Neuronal stem cell (in vitro differentiated cells): ENCODE measurements around the gene RNF38.
A peak's percentile ranks its signal among the peaks of the same experiment; 100 is the strongest.
"Not testable (repeated sequence)": the region's sequence is repeated elsewhere in the genome, so short reads cannot be mapped to it uniquely, and the experiment has no call there.

ENCODE experiments used
- DNase-seq: peaks from one replicate; pipeline ENCODE4 v3.0.0-alpha.2; 2013; ENCODE audit warnings: low spot score
- H2AFZ ChIP-seq: one replicate; pipeline ENCODE4 v1.6.1; 2013; ENCODE audit warnings: mild to moderate bottlenecking, low read length, inconsistent platforms
- H2AK5ac ChIP-seq: 2 replicates; pipeline ENCODE4 v1.6.1; 2013; ENCODE audit warnings: low read depth, mild to moderate bottlenecking, inconsistent platforms, low read length, moderate library complexity, mixed read lengths
- H2BK120ac ChIP-seq: 2 replicates; pipeline ENCODE4 v1.6.1; 2013; ENCODE audit warnings: low read depth, mild to moderate bottlenecking, inconsistent platforms, low read length, moderate library complexity, mixed read lengths
- H2BK12ac ChIP-seq: one replicate; pipeline ENCODE4 v1.6.1; 2013; ENCODE audit warnings: low read length, inconsistent platforms
- H2BK15ac ChIP-seq: 2 replicates; pipeline ENCODE4 v1.6.1; 2013; ENCODE audit warnings: mild to moderate bottlenecking, low read length, inconsistent platforms, mixed read lengths
- H2BK5ac ChIP-seq: one replicate; pipeline ENCODE4 v1.6.1; 2013; ENCODE audit warnings: inconsistent platforms, mild to moderate bottlenecking, low read length, moderate library complexity
- H3K14ac ChIP-seq: one replicate; pipeline ENCODE4 v1.6.1; 2013; ENCODE audit warnings: low read length, inconsistent platforms
- H3K18ac ChIP-seq: 2 replicates; pipeline ENCODE4 v1.6.1; 2013; ENCODE audit warnings: low read length, inconsistent platforms
- H3K23ac ChIP-seq: 2 replicates; pipeline ENCODE4 v1.6.1; 2013; ENCODE audit warnings: low read depth, mild to moderate bottlenecking, mixed read lengths, low read length, inconsistent platforms; ENCODE audit not compliant: poor library complexity
- H3K27ac ChIP-seq: replicated peaks from 3 replicates; pipeline ENCODE4 v1.5.1; 2013; ENCODE audit warnings: low read length, inconsistent platforms
- H3K27me3 ChIP-seq, 3 experiments: 2 replicates each; pipeline ENCODE4 v1.6.1; 2013; ENCODE audit warnings: low read length in 3 of 3, mild to moderate bottlenecking in 2 of 3, inconsistent platforms in 1 of 3, low read depth in 1 of 3, mixed read lengths in 1 of 3, moderate library complexity in 1 of 3; ENCODE audit not compliant: control insufficient read depth in 3 of 3, insufficient read depth in 3 of 3
- H3K36me3 ChIP-seq, 2 donors: replicated peaks in 1 of 2; 2 replicates each; pipeline ENCODE4 v1.6.1; 2013; ENCODE audit warnings: low read length in 2 of 2; ENCODE audit not compliant: control insufficient read depth in 2 of 2, insufficient read depth in 2 of 2
- H3K4ac ChIP-seq: 2 replicates; pipeline ENCODE4 v1.6.1; 2013; ENCODE audit warnings: inconsistent platforms, mild to moderate bottlenecking, low read length, moderate library complexity
- H3K4me1 ChIP-seq, 2 donors: 1 replicate in 1 of 2; 2 replicates in 1 of 2; pipeline ENCODE4 v1.6.1; 2013; ENCODE audit warnings: low read length in 2 of 2, low read depth in 1 of 2; ENCODE audit not compliant: control insufficient read depth in 2 of 2, insufficient read depth in 1 of 2
- H3K4me2 ChIP-seq: one replicate; pipeline ENCODE4 v1.6.1; 2013; ENCODE audit warnings: mild to moderate bottlenecking, low read length, inconsistent platforms; ENCODE audit not compliant: insufficient read depth, poor library complexity, severe bottlenecking
- H3K4me3 ChIP-seq, 2 donors: 2 replicates each; pipeline ENCODE4 v1.5.1; 2013; ENCODE audit warnings: low read length in 2 of 2, mild to moderate bottlenecking in 2 of 2, inconsistent platforms in 1 of 2, moderate library complexity in 1 of 2
- H3K79me1 ChIP-seq: one replicate; pipeline ENCODE4 v1.6.1; 2013; ENCODE audit warnings: low read depth, mild to moderate bottlenecking, inconsistent platforms, low read length, moderate library complexity
- H3K9ac ChIP-seq: one replicate; pipeline ENCODE4 v1.6.1; 2013; ENCODE audit warnings: mild to moderate bottlenecking, low read depth, low read length, inconsistent platforms; ENCODE audit not compliant: poor library complexity
- H3K9me3 ChIP-seq, 2 donors: replicated peaks in 1 of 2; 2 replicates each; pipeline versions ENCODE3 to v1.6.1; 2013; ENCODE audit warnings: low read length in 2 of 2, mild to moderate bottlenecking in 2 of 2, inconsistent platforms in 1 of 2, low read depth in 1 of 2, mixed read lengths in 1 of 2, moderate library complexity in 1 of 2; ENCODE audit not compliant: control insufficient read depth in 2 of 2, insufficient read depth in 1 of 2
- H4K8ac ChIP-seq: one replicate; pipeline ENCODE4 v1.6.1; 2013; ENCODE audit warnings: low read depth, mild to moderate bottlenecking, inconsistent platforms, low read length, moderate library complexity
- H4K91ac ChIP-seq: one replicate; pipeline ENCODE4 v1.6.1; 2013; ENCODE audit warnings: low read length, low read depth, mild to moderate bottlenecking, inconsistent platforms; ENCODE audit not compliant: poor library complexity
- WGBS, 2 donors: extraction: QIAGEN DNeasy Blood & Tissue Kit; methylation state at CpG; one replicate each; pipeline ENCODE4 v1.1.7; 2013; ENCODE audit warnings: missing lambda C conversion rate in 2 of 2, mixed read lengths in 1 of 2; ENCODE audit not compliant: insufficient read length in 2 of 2, insufficient replicate concordance in 1 of 2; ENCODE audit errors: extremely low coverage in 2 of 2; 5-methylcytosine and 5-hydroxymethylcytosine counted together

Gene RNF38

GRCh38 chr9:36315283-36315682, 84.8 kb downstream of the RNF38 start:
- no peak overlapping the region for H3K4me3 ChIP-seq
- H3K4me2 ChIP-seq, result no peak overlapping the region
- H2BK12ac ChIP-seq, result no peak overlapping the region
- no peak overlapping the region for H2BK15ac ChIP-seq
- peak overlapping the region; percentile 46 for H2AFZ ChIP-seq
- H3K9me3 ChIP-seq, result no peaks in the 10 kb centered on the region
- H3K18ac ChIP-seq, result no peak overlapping the region
- H3K27me3 ChIP-seq, result no peaks in the 10 kb centered on the region
- DNase-seq, result no peak
- no peaks in the 10 kb centered on the region for H3K79me1 ChIP-seq
- H3K14ac ChIP-seq, result no peak overlapping the region
- no peak overlapping the region for H3K4ac ChIP-seq
- H3K23ac ChIP-seq, result no peak overlapping the region
- H4K8ac ChIP-seq, result no peak overlapping the region
- peaks cover 0 to 9% of the 10 kb centered on the region in 2 donors for H3K4me1 ChIP-seq
- H4K91ac ChIP-seq, result no peak overlapping the region
- H3K9ac ChIP-seq, result no peak overlapping the region
- WGBS, 2 donors, result no CpG with 5 or more reads among the region's 3 CpGs
- no peak overlapping the region for H2BK120ac ChIP-seq
- no peak overlapping the region for H2BK5ac ChIP-seq
- no peaks in the 10 kb centered on the region for H3K36me3 ChIP-seq
- no peak overlapping the region for H3K27ac ChIP-seq
- no peak overlapping the region for H2AK5ac ChIP-seq

DNA sequence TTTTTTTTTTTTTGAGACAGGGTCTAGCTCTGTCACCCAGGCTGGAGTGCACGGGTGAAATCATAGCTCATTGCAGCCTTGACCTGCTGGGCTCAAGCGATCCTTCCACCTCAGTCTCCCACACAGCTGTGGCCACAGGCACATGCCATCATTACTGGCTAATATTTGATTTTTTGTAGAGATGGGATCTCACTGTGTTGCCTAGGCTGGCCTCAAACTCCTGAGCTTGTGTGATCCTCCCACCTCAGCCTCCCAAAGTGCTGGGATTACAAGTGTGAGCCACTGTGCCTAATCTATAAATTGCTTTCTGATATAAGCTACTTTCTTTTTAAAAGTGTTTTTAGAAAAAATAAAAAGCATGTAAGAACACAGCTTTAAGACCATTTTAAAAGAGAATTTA, 85.3 kb downstream of the RNF38 start:
- H2AK5ac ChIP-seq, result no peak overlapping the region
- no peak overlapping the region for H3K14ac ChIP-seq
- no peak overlapping the region for H3K4ac ChIP-seq
- no peak overlapping the region for H3K23ac ChIP-seq
- no peak overlapping the region for H2BK120ac ChIP-seq
- H3K18ac ChIP-seq, result no peak overlapping the region
- H4K91ac ChIP-seq, result no peak overlapping the region
- no peak overlapping the region for H2AFZ ChIP-seq
- H3K4me3 ChIP-seq, result no peak overlapping the region
- H3K9me3 ChIP-seq, result no peaks in the 10 kb centered on the region
- H3K27ac ChIP-seq, result no peak overlapping the region
- WGBS, 2 donors, result no CpG with 5 or more reads among the region's 2 CpGs
- no peaks in the 10 kb centered on the region for H3K36me3 ChIP-seq
- H2BK12ac ChIP-seq, result no peak overlapping the region
- no peaks in the 10 kb centered on the region for H3K27me3 ChIP-seq
- H3K4me1 ChIP-seq, result peaks cover 0 to 9% of the 10 kb centered on the region in 2 donors
- H4K8ac ChIP-seq, result no peak overlapping the region
- no peaks in the 10 kb centered on the region for H3K79me1 ChIP-seq
- no peak overlapping the region for H3K4me2 ChIP-seq
- H2BK5ac ChIP-seq, result no peak overlapping the region
- DNase-seq, result no peak
- H2BK15ac ChIP-seq, result no peak overlapping the region
- no peak overlapping the region for H3K9ac ChIP-seq

- Histone ChIP-seq H2BK5ac (no peak overlapping the region), H3K4me1 (no peaks in the 10 kb centered on the region), H3K9me3 (no peaks in the 10 kb centered on the region), H3K27ac (no peak overlapping the region), H4K91ac (no peak overlapping the region), H2BK120ac (no peak overlapping the region), H3K9ac (no peak overlapping the region), H3K36me3 (no peaks in the 10 kb centered on the region), H3K4me3 (no peak overlapping the region), H4K8ac (no peak overlapping the region), H3K27me3 (no peaks in the 10 kb centered on the region), H3K18ac (no peak overlapping the region), H3K23ac (no peak overlapping the region), H2AFZ (no peak overlapping the region), H3K79me1 (no peaks in the 10 kb centered on the region), H3K4ac (no peak overlapping the region), H3K14ac (no peak overlapping the region), H2AK5ac (no peak overlapping the region), H2BK15ac (no peak overlapping the region), H3K4me2 (no peak overlapping the region), H2BK12ac (no peak overlapping the region)
- WGBS, 2 donors, result no CpG with 5 or more reads among the region's 8 CpGs
- DNase-seq, result no peak
Measured at GRCh38 chr9:36306471-36307306, 93.4 kb downstream of the RNF38 start.

DNA sequence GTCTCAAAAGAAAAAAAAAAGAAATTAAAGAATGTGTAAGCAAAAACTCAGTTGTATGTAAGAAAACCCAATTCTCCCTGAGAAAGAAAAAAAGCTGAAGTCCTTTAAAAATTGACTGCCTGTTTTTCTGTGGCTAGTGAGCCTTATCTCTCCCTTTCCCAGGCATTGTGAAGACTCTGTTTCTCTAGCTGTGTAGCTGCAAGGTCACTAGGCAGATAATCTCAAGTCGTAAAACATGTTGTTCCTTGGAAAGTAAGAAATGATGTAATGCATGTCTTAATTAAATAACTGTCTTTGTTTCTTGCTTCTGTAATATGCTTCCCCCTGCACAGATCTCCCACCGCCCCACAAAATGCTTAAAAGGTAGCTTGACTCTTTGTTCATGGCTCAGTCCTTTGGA, 95.7 kb downstream of the RNF38 start:
- H3K79me1 ChIP-seq, H3K18ac ChIP-seq, H3K14ac ChIP-seq, H2AK5ac ChIP-seq, DNase-seq, H2BK15ac ChIP-seq, H2AFZ ChIP-seq, H4K8ac ChIP-seq, H2BK12ac ChIP-seq, H2BK5ac ChIP-seq, H3K4me3 ChIP-seq, H3K27me3 ChIP-seq, H3K23ac ChIP-seq, H2BK120ac ChIP-seq, H3K9me3 ChIP-seq, H3K27ac ChIP-seq, H3K4ac ChIP-seq, H3K9ac ChIP-seq, H4K91ac ChIP-seq, H3K36me3 ChIP-seq, H3K4me2 ChIP-seq, H3K4me1 ChIP-seq: not testable (repeated sequence)
- WGBS, 2 donors, result no CpG with 5 or more reads among the region's 2 CpGs
